ENCODE measurements around the gene STOX1.

STOX1 gene

GRCh38 chr10:68826764-68827591 lies at the start of gene STOX1:
TSS of gene STOX1 (plus strand) at chr10:68827531. CDS start at chr10:68827624, 93 bp downstream.
- peak; percentile 82 for DNase-seq (ENCODE audit: extremely low spot score)
- TF ChIP-seq CTCF (IDR thresholded peaks at IDR 0.05; ENCODE audit: control extremely low read depth, extremely low read depth, low read depth, missing control alignments): no peak
- ChIA-PET POLR2A (no interaction called here), CTCF (interaction anchor here (0.7 to 1.4 kb wide), 6 partner anchors 10 to 420 kb away, joined by 3 read pairs; partner anchors contain the start of gene RUFY2)

- CTCF ChIA-PET: interaction anchor here (0.9 kb wide), 1 partner anchor 17 kb away, joined by 3 read pairs; no protein-coding TSS in a partner anchor
- POLR2A ChIA-PET: interaction anchor here (0.5 kb wide), 1 partner anchor 9 kb away, joined by 3 read pairs; no protein-coding TSS in a partner anchor
- no peak for TF ChIP-seq CTCF (IDR thresholded peaks at IDR 0.05; ENCODE audit: control extremely low read depth, extremely low read depth, low read depth, missing control alignments)
- no peak for DNase-seq (ENCODE audit: extremely low spot score)
Observed at GRCh38 chr10:68781613-68782574, 45.4 kb upstream of the STOX1 start.

GRCh38 chr10:68784476-68784875 lies 42.9 kb upstream of the STOX1 start:
- no peak for DNase-seq (ENCODE audit: extremely low spot score)
- CTCF ChIA-PET: no interaction called here
- POLR2A ChIA-PET: no interaction called here

GRCh38 chr10:68787813-68788212 lies 39.5 kb upstream of the STOX1 start:
- no peak for DNase-seq (ENCODE audit: extremely low spot score)
- no peak for TF ChIP-seq CTCF (IDR thresholded peaks at IDR 0.05; ENCODE audit: control extremely low read depth, extremely low read depth, low read depth, missing control alignments)
- CTCF ChIA-PET: interaction anchor here (1.1 to 1.7 kb wide), 3 partner anchors 13 to 24 kb away, joined by 3 to 4 read pairs (median 4); no protein-coding TSS in a partner anchor
- POLR2A ChIA-PET: interaction anchor here (0.6 kb wide), 1 partner anchor 113 kb away, joined by 4 read pairs; no protein-coding TSS in a partner anchor

More at GRCh38 chr10:68784476-68784875, 42.9 kb upstream of the STOX1 start:
- TF ChIP-seq CTCF (IDR thresholded peaks at IDR 0.05; ENCODE audit: control extremely low read depth, extremely low read depth, low read depth, missing control alignments): no peak

- no peak for DNase-seq (ENCODE audit: extremely low spot score)
- CTCF ChIA-PET: no interaction called here
- no peak for TF ChIP-seq CTCF (IDR thresholded peaks at IDR 0.05; ENCODE audit: control extremely low read depth, extremely low read depth, low read depth, missing control alignments)
- POLR2A ChIA-PET: no interaction called here
Observed at GRCh38 chr10:68790476-68790875, 36.9 kb upstream of the STOX1 start.

GRCh38 chr10:68792115-68792514 lies 35.2 kb upstream of the STOX1 start:
- no peak for TF ChIP-seq CTCF (IDR thresholded peaks at IDR 0.05; ENCODE audit: control extremely low read depth, extremely low read depth, low read depth, missing control alignments)
- ChIA-PET POLR2A (no interaction called here), CTCF (no interaction called here)
- no peak for DNase-seq (ENCODE audit: extremely low spot score)
